HG02678 (cell line): Measurements from ENCODE around the gene NTM.

Source experiments
- ATAC-seq: cut with Tn5 transposase; IDR thresholded peaks from one replicate; pipeline ENCODE4 v1.9.1; 2021; ENCODE audit warnings: mild to moderate bottlenecking, moderate library complexity; ENCODE audit not compliant: unreplicated experiment

The NTM gene

GRCh38 chr11:131458421-131458820 lies 88.0 kb downstream of the NTM start:
- ATAC-seq = no peak

GRCh38 chr11:131460931-131461330 lies 90.5 kb downstream of the NTM start:
- no peak for ATAC-seq

DNA sequence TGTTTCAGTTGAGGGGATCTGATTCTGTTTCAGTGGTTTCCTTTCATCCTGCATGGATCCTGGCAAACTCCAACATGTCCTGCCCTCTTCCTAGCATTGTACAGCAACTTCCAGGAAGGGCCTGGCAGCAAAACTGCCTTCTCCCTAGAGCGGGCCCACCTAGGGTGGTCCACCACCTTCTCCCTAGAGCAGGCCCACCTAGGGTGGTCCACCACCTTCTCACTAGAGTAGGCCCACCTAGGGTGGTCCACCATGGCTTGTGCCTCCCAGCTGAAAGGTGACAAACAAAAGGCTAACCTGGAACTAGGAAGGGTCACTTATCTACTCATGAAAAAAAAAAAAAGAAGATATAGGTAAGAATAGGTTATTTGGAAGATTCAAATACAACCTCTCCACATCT lies 92.2 kb downstream of the NTM start:
- ATAC-seq = no peak

DNA sequence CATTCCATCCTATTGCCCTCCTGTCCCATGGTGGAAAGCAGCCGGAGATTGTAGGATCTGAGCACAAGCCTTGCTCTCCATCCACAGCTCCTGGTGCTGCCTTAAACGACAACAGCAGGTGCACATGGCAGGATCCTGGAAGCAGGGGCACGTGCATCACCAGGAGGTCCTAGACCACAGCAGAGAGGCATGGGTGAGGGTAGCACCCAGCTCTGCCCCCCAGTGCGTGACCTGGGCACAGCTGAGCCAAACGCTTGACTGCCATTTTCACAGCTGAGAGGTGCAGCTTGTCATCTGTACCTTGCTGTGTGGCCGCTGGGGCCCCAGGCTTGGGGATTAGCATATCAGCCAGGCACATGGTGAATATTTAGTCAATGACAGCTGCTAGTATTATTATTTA lies 92.7 kb downstream of the NTM start:
- no peak for ATAC-seq

DNA sequence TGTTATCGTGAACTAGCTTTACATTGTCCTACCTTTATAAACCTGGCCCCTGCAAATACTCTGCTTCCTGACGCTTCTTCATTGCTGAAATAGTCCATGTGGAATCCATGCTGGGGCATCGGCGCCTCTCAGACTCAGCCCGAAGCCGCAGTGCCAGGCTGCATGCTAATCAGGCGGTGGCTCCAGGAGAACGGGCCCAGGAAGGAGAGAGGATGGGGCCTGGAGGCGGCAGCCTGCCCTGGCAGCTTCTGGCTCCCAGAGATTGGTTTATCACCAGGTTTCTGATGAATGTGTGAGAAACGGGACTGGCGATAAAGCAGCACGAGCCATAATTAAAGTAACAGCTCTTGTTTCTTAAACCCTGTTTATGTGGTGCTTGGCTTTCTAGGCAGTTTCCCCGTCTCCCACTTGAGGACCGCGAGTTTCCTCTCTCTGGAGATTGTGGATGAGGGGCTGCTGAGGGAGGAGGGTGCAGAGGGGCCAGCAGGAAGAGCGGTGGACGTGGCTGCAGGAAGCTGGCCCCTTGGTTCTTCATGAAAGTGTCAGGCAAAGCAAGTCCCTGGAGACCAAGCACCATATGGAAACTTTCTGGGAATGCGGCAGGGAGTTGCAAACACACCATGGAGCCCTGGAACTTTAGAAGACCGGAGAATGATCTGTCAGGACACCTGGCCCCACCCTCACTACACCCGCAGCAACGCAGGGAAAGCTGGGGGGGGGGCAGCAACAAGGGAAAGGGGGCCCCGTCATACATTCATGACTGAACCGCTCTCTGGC lies 93.4 kb downstream of the NTM start:
- no peak for ATAC-seq

DNA sequence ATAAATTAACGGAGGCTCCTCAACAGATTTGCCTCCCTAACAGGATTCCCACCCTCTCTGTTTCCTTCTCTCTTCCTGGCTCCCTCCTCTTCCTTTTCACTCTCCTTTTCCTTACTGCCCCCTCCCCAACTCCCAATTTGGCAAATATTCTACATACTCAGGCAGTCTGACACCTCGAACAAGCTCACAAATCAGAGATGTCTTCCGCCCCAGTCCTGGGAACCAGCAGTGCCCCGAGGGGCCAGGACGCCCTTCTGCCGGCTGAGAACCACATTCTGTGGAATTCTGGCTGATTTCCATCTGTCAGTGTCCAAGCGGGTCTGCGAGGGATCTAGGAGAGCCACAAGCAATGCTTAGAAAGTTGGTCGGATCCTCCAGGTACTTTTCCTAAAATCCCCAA lies 94.0 kb downstream of the NTM start:
- ATAC-seq = no peak

DNA sequence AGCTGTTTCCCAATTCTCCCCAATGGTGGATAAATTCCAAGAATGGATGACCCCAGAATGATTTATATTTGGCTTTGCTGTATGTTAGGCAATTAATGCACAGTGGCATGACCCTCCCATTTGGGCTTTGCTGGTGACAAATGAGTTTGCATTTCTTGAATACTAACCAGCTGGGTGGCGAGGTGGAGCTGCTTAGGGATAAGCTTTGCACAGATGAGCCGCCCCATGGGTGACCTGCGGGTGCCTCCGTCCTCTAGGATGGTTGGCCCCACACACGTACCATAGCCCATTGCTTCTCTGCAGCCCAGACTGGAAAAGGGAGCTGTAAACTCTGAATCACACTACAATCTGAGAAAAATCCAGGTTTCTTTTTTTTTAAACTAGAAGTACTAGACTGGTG lies 94.6 kb downstream of the NTM start:
- no peak for ATAC-seq

GRCh38 chr11:131465746-131466145 lies 95.3 kb downstream of the NTM start:
- ATAC-seq = no peak

DNA sequence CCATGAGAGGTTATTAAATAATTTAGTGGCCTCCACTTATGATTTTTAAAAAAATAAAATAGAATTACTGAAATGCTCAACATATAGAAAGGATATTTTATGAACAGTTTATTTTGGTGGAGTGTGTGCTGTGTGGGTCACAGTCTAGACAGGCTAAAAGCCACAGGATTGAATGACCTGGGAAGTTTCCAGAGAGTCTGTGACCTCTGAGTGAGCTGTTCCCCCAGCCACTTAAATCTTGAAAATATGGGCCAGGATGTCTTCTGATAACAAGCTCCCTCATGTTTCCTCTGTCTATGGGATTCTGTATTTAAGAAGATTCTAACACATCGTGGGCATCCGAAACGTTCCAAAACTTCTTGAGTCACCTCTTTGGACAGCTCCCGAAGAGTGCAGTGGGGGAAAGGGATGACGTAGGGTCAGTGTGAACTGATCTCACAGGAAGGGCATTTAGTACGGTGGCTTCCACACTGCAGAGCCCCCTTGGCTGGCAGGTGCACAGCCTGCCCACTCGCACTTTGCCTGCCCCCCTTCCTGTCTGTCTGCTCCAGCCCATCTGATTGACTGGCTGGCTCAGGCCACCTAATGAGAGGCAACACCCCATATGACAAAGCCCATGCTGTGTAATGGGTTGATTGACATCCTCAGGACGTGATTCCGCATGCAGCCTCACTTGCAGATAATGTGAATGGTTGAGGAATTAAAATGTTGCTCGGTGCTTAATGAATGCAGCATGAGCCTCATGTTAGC lies 97.4 kb downstream of the NTM start:
- no peak for ATAC-seq

DNA sequence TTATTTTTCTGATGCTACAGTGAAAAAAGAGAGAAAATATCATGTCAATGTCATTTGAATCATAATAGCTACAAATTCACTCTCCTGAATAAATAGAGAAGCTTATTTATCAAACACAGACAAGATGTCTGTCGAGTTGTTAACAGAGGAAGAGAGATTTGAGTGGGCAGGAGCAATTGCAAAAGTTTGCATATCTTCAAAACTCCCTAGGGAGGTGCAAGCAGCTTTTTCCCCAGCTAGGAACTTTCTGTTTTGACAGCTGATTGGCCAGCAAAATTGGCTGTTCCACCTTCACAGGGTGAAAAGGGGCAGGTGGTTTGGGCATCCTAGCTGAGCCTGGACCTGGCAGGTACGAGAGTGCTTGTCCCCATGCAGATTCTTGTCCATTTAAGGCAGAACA lies 98.2 kb downstream of the NTM start:
- ATAC-seq = no peak

- no peak for ATAC-seq
These were observed 100.0 kb downstream of the NTM start for GRCh38 chr11:131470216-131470925.

- no peak for ATAC-seq
These were observed 101.6 kb downstream of the NTM start for GRCh38 chr11:131471976-131472375.

GRCh38 chr11:131474947-131475346 lies 104.5 kb downstream of the NTM start:
- ATAC-seq = no peak

- no peak for ATAC-seq
These were observed 105.9 kb downstream of the NTM start for GRCh38 chr11:131476266-131476665.

- ATAC-seq = no peak
These were observed 107.9 kb downstream of the NTM start for GRCh38 chr11:131478341-131478740.

GRCh38 chr11:131481303-131481702 lies 110.9 kb downstream of the NTM start:
- ATAC-seq = no peak

- ATAC-seq = no peak
These were observed 111.6 kb downstream of the NTM start for GRCh38 chr11:131481971-131482370.

- no peak for ATAC-seq
These were observed 113.0 kb downstream of the NTM start for GRCh38 chr11:131483453-131483852.

DNA sequence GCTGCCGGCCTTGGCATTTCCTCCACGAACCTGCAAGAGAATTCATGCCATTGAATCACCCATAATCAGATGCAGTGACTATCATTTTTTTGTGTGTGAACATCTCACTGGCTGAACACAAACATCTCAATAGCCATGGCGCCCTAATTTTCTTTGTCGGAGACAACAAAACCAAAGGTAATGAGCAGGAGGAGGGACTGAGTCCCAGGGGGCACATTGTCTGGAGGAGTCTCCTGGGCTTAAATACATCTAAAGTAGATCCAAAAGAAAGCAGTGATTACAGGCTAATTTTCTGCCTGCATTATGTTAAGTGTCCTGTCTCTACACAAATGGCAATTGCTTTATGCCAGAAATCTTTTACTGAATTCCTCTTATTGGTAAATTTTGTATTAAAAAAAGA lies 113.5 kb downstream of the NTM start:
- no peak for ATAC-seq

- ATAC-seq = no peak
These were observed 115.7 kb downstream of the NTM start for GRCh38 chr11:131486100-131486499.

DNA sequence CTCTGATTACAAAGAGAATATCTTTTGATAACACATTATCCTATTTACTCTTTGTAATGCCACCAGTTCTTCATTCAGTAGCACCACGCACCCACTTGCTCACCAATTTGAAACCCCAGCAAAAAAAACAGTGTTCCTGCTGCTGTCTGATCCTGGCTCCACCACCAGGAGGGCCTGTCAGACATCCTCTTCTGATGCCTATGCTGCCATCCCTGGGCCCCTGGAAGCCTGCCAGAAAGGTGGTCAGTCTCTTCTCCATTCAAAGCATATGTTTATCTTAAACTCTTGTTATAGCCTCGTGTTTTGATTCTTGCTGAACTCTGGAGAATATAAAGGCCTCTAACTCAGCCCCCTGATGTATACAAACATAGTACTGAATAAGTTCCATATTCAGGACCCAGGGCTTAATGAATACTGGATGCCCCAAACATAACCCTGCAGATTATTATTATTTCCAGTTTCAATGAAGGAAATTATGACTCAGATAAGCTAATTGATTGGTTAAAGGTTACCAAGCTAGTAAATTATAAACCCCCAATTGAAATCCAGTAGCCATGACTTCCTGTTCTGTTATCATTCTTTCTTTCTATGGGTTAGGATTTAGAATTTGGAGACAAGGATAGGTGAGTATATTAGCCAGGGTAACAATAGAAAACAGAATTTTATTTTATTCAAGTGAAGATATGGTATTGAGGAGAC lies 116.7 kb downstream of the NTM start:
- ATAC-seq = no peak
